Posterior cingulate gyrus (tissue), 11 donors: ENCODE results near the gene TTN.
"Not testable (repeated sequence)": the region's sequence is repeated elsewhere in the genome, so short reads cannot be mapped to it uniquely, and the experiment has no call there.

ENCODE experiments used
- DNase-seq, 10 donors: peaks; one replicate each; pipeline versions ENCODE4 v3.0.0 to v3.0.0-alpha.2; 2020 to 2021; ENCODE audit warnings: mixed read lengths in 3 of 10
- intact Hi-C: fragments of 100-400 bp; cut with DNase I; formaldehyde crosslinking; loops from one replicate; pipeline ENCODE4 v1.15.1; 2023

TTN gene

GRCh38 chr2:178677599-178677998 is 129.6 kb downstream of the TTN start:
- no peak for DNase-seq
- intact Hi-C loops: no loop called here

GRCh38 chr2:178676046-178676445 is 131.2 kb downstream of the TTN start:
- intact Hi-C loops: no loop called here
- no peak for DNase-seq

GRCh38 chr2:178674122-178674521 is 133.1 kb downstream of the TTN start:
- intact Hi-C loops: no loop called here

GRCh38 chr2:178666458-178666857 is 140.8 kb downstream of the TTN start:
- DNase-seq: no peak
- intact Hi-C loops: no loop called here

More at GRCh38 chr2:178674122-178674521, 133.1 kb downstream of the TTN start:
- no peak for DNase-seq

- intact Hi-C loops, DNase-seq: not testable (repeated sequence)
Observed at GRCh38 chr2:178658480-178658879, 148.7 kb downstream of the TTN start.

GRCh38 chr2:178650554-178650953 is 156.7 kb downstream of the TTN start:
- DNase-seq: no peak
- intact Hi-C loops: no loop called here

- no peak for DNase-seq
- intact Hi-C loops: no loop called here
Observed at GRCh38 chr2:178644919-178645318, 162.3 kb downstream of the TTN start.

- intact Hi-C loops: no loop called here
- DNase-seq: no peak
Observed at GRCh38 chr2:178641498-178641897, 165.7 kb downstream of the TTN start.

GRCh38 chr2:178635897-178636296 is 171.3 kb downstream of the TTN start:
- no peak for DNase-seq
- intact Hi-C loops: no loop called here

GRCh38 chr2:178632729-178633128 is 174.5 kb downstream of the TTN start:
- no peak for DNase-seq
- intact Hi-C loops: no loop called here

GRCh38 chr2:178630581-178630980 is 176.6 kb downstream of the TTN start:
- intact Hi-C loops: no loop called here
- no peak for DNase-seq

GRCh38 chr2:178629463-178629862 is 177.8 kb downstream of the TTN start:
- DNase-seq: peak in 3 of 10 donors; percentile 52 to 54 (median 52)
- intact Hi-C loops: no loop called here

GRCh38 chr2:178628605-178629004 is 178.6 kb downstream of the TTN start:
- no peak for DNase-seq
- intact Hi-C loops: no loop called here

- intact Hi-C loops: no loop called here
- DNase-seq: no peak
Observed at GRCh38 chr2:178627401-178627800, 179.8 kb downstream of the TTN start.

GRCh38 chr2:178615969-178616368 is 191.3 kb downstream of the TTN start:
- no peak for DNase-seq
- intact Hi-C loops: no loop called here

- intact Hi-C loops: no loop called here
Observed at GRCh38 chr2:178602901-178603300, 204.3 kb downstream of the TTN start.

GRCh38 chr2:178592655-178593054 is 214.6 kb downstream of the TTN start:
- intact Hi-C loops: no loop called here
- DNase-seq: no peak

More at GRCh38 chr2:178602901-178603300, 204.3 kb downstream of the TTN start:
- no peak for DNase-seq

- no peak for DNase-seq
- intact Hi-C loops: no loop called here
Observed at GRCh38 chr2:178589335-178589734, 217.9 kb downstream of the TTN start.

- DNase-seq: no peak
- intact Hi-C loops: no loop called here
Observed at GRCh38 chr2:178584666-178585065, 222.6 kb downstream of the TTN start.

GRCh38 chr2:178579006-178579405 is 228.2 kb downstream of the TTN start:
- no peak for DNase-seq
- intact Hi-C loops: no loop called here

- intact Hi-C loops: no loop called here
- DNase-seq: no peak
Observed at GRCh38 chr2:178574789-178575188, 232.4 kb downstream of the TTN start.

- intact Hi-C loops: no loop called here
- no peak for DNase-seq
Observed at GRCh38 chr2:178568227-178568626, 239.0 kb downstream of the TTN start.

GRCh38 chr2:178553047-178553446 is 254.2 kb downstream of the TTN start:
- DNase-seq: no peak
- intact Hi-C loops: no loop called here
